BLaER1 (cell line): ENCODE measurements around the gene ANO3.

ENCODE experiments used
- H3K27ac ChIP-seq: shearing (Covaris generic); formaldehyde crosslinking; 2 replicates; pipeline ENCODE4 v1.8.1; 2022
- H3K27me3 ChIP-seq: shearing (Covaris generic); formaldehyde crosslinking; 2 replicates; pipeline ENCODE4 v1.8.1; 2022
- H3K36me3 ChIP-seq: shearing (Covaris generic); formaldehyde crosslinking; 2 replicates; pipeline ENCODE4 v1.8.1; 2022
- H3K4me1 ChIP-seq: shearing (Covaris generic); formaldehyde crosslinking; 2 replicates; pipeline ENCODE4 v1.8.1; 2022
- H3K4me2 ChIP-seq: shearing (Covaris generic); formaldehyde crosslinking; 2 replicates; pipeline ENCODE4 v1.8.1; 2022
- H3K4me3 ChIP-seq: shearing (Covaris generic); formaldehyde crosslinking; 2 replicates; pipeline ENCODE4 v1.8.1; 2022
- H3K9ac ChIP-seq: shearing (Covaris generic); formaldehyde crosslinking; 2 replicates; pipeline ENCODE4 v1.8.1; 2022
- H3K9me3 ChIP-seq: shearing (Covaris generic); formaldehyde crosslinking; 2 replicates; pipeline ENCODE4 v1.8.1; 2022
- H4K20me1 ChIP-seq: shearing (Covaris generic); formaldehyde crosslinking; 2 replicates; pipeline ENCODE4 v1.8.1; 2022
- Cebpa-rat ChIP-seq: shearing (Covaris generic); IDR thresholded peaks from 2 replicates; pipeline ENCODE4 v1.8.1; 2022

Gene ANO3

GRCh38 chr11:26556582-26556981 lies 224.7 kb downstream of the ANO3 start:
- Histone ChIP-seq H4K20me1 (no peaks in the 10 kb centered on the region), H3K4me1 (peaks cover 15% of the 10 kb centered on the region), H3K9me3 (no peaks in the 10 kb centered on the region), H3K27me3 (no peaks in the 10 kb centered on the region), H3K4me2 (no peak overlapping the region), H3K9ac (no peak overlapping the region), H3K27ac (no peak overlapping the region), H3K36me3 (no peaks in the 10 kb centered on the region), H3K4me3 (no peak overlapping the region)
- TF ChIP-seq Cebpa-rat, result no peak

GRCh38 chr11:26557666-26558065 lies 225.7 kb downstream of the ANO3 start:
- Histone ChIP-seq H3K27me3 (no peaks in the 10 kb centered on the region), H3K9me3 (no peaks in the 10 kb centered on the region), H3K4me2 (peak overlapping the region; percentile 40), H3K4me1 (peaks cover 15% of the 10 kb centered on the region), H3K27ac (no peak overlapping the region), H4K20me1 (no peaks in the 10 kb centered on the region), H3K4me3 (no peak overlapping the region), H3K9ac (no peak overlapping the region), H3K36me3 (no peaks in the 10 kb centered on the region)
- no peak for TF ChIP-seq Cebpa-rat

- Histone ChIP-seq H3K36me3 (no peaks in the 10 kb centered on the region), H3K4me1 (peaks cover 15% of the 10 kb centered on the region), H3K4me2 (peak overlapping the region; percentile 40), H4K20me1 (no peaks in the 10 kb centered on the region), H3K4me3 (no peak overlapping the region), H3K27me3 (no peaks in the 10 kb centered on the region), H3K9me3 (no peaks in the 10 kb centered on the region), H3K27ac (no peak overlapping the region), H3K9ac (no peak overlapping the region)
- TF ChIP-seq Cebpa-rat, result no peak
Observed at GRCh38 chr11:26558190-26558589, 226.3 kb downstream of the ANO3 start.

GRCh38 chr11:26569646-26570045 lies 237.7 kb downstream of the ANO3 start:
- H3K27me3 ChIP-seq, result no peaks in the 10 kb centered on the region
- H3K4me2 ChIP-seq, result no peak overlapping the region
- no peaks in the 10 kb centered on the region for H3K9me3 ChIP-seq
- no peaks in the 10 kb centered on the region for H3K36me3 ChIP-seq
- H3K27ac ChIP-seq, result no peak overlapping the region
- H3K9ac ChIP-seq, result no peak overlapping the region
- H4K20me1 ChIP-seq, result no peaks in the 10 kb centered on the region
- H3K4me3 ChIP-seq, result no peak overlapping the region
- TF ChIP-seq Cebpa-rat, result no peak
- H3K4me1 ChIP-seq, result no peaks in the 10 kb centered on the region

- Histone ChIP-seq H3K4me1 (no peaks in the 10 kb centered on the region), H3K27ac (no peak within 1 kb of the TSS), H3K9ac (no peak within 1 kb of the TSS), H3K36me3 (no peaks in the 10 kb centered on the region), H3K4me3 (no peak within 1 kb of the TSS), H4K20me1 (no peaks in the 10 kb centered on the region), H3K9me3 (no peaks in the 10 kb centered on the region), H3K4me2 (no peak within 1 kb of the TSS), H3K27me3 (no peaks in the 10 kb centered on the region)
- TF ChIP-seq Cebpa-rat, result no peak
Observed at GRCh38 chr11:26571861-26572654, 240.1 kb downstream of the ANO3 start, which contains the start of gene MUC15. Gene MUC15 (minus strand): TSS chr11:26572263. CDS start chr11:26567094, 5,169 bp downstream.

- H3K4me2 ChIP-seq, result no peak overlapping the region
- no peaks in the 10 kb centered on the region for H3K9me3 ChIP-seq
- H4K20me1 ChIP-seq, result no peaks in the 10 kb centered on the region
- no peaks in the 10 kb centered on the region for H3K4me1 ChIP-seq
- H3K4me3 ChIP-seq, result no peak overlapping the region
- H3K36me3 ChIP-seq, result no peaks in the 10 kb centered on the region
- no peak for TF ChIP-seq Cebpa-rat
- no peaks in the 10 kb centered on the region for H3K27me3 ChIP-seq
- no peak overlapping the region for H3K27ac ChIP-seq
- no peak overlapping the region for H3K9ac ChIP-seq
Observed at GRCh38 chr11:26572770-26573402, 241.0 kb downstream of the ANO3 start.

- Histone ChIP-seq H3K4me3 (no peak overlapping the region), H3K4me2 (no peak overlapping the region), H4K20me1 (no peaks in the 10 kb centered on the region), H3K27me3 (no peaks in the 10 kb centered on the region), H3K9ac (no peak overlapping the region), H3K9me3 (no peaks in the 10 kb centered on the region), H3K36me3 (no peaks in the 10 kb centered on the region), H3K27ac (no peak overlapping the region), H3K4me1 (no peaks in the 10 kb centered on the region)
- TF ChIP-seq Cebpa-rat, result no peak
Observed at GRCh38 chr11:26573896-26574295, 242.0 kb downstream of the ANO3 start.

- no peaks in the 10 kb centered on the region for H4K20me1 ChIP-seq
- no peak overlapping the region for H3K27ac ChIP-seq
- no peak overlapping the region for H3K4me3 ChIP-seq
- no peaks in the 10 kb centered on the region for H3K9me3 ChIP-seq
- H3K27me3 ChIP-seq, result no peaks in the 10 kb centered on the region
- no peak overlapping the region for H3K9ac ChIP-seq
- H3K4me2 ChIP-seq, result no peak overlapping the region
- H3K4me1 ChIP-seq, result no peaks in the 10 kb centered on the region
- no peak for TF ChIP-seq Cebpa-rat
- no peaks in the 10 kb centered on the region for H3K36me3 ChIP-seq
Observed at GRCh38 chr11:26575946-26576345, 244.0 kb downstream of the ANO3 start.

- Histone ChIP-seq H4K20me1 (no peaks in the 10 kb centered on the region), H3K36me3 (no peaks in the 10 kb centered on the region)
- no peak for TF ChIP-seq Cebpa-rat
Observed at GRCh38 chr11:26578998-26579661, 247.2 kb downstream of the ANO3 start.

GRCh38 chr11:26579683-26580082 lies 247.8 kb downstream of the ANO3 start:
- TF ChIP-seq Cebpa-rat, result no peak
- H3K4me1 ChIP-seq, result no peaks in the 10 kb centered on the region
- H4K20me1 ChIP-seq, result no peaks in the 10 kb centered on the region
- H3K4me3 ChIP-seq, result no peak overlapping the region
- H3K36me3 ChIP-seq, result no peaks in the 10 kb centered on the region
- H3K4me2 ChIP-seq, result no peak overlapping the region
- H3K27me3 ChIP-seq, result no peaks in the 10 kb centered on the region
- H3K27ac ChIP-seq, result no peak overlapping the region
- H3K9ac ChIP-seq, result no peak overlapping the region
- H3K9me3 ChIP-seq, result no peaks in the 10 kb centered on the region

More at GRCh38 chr11:26578998-26579661, 247.2 kb downstream of the ANO3 start:
- Histone ChIP-seq H3K27ac (no peak overlapping the region), H3K4me1 (no peaks in the 10 kb centered on the region), H3K4me2 (no peak overlapping the region), H3K9ac (no peak overlapping the region), H3K27me3 (no peaks in the 10 kb centered on the region), H3K9me3 (no peaks in the 10 kb centered on the region), H3K4me3 (no peak overlapping the region)
